ENCODE measurements around the gene WDR44. TPM values are rescaled to one million over a fixed set of nuclear protein-coding genes. Genes with fewer than 3 reads are reported as not detected.
"Not testable (repeated sequence)": the region's sequence is repeated elsewhere in the genome, so short reads cannot be mapped to it uniquely, and the experiment has no call there.

The WDR44 gene
- total RNA-seq (ENCODE audit: unreplicated experiment) = 14.6 TPM
- long read RNA-seq = 0 reads

GRCh38 chrX:118345464-118346257 lies at the start of gene WDR44:
Gene WDR44, plus strand, starts transcription at chrX:118346106. Its CDS starts 398 bp downstream, at chrX:118346504.
- no peak for TF ChIP-seq CTCF (IDR thresholded peaks at IDR 0.05; ENCODE audit: partially characterized antibody, unreplicated experiment)
- no peaks in the 10 kb centered on the region for H3K27me3 Mint-ChIP-seq (ENCODE audit: unreplicated experiment)
- no peaks in the 10 kb centered on the region for H3K36me3 Mint-ChIP-seq (ENCODE audit: unreplicated experiment)
- peak within 1 kb of the TSS; percentile 89 for H3K27ac Mint-ChIP-seq (ENCODE audit: unreplicated experiment)
- peak; percentile 89 for DNase-seq
- peaks cover 3% of the 10 kb centered on the region for H3K4me1 Mint-ChIP-seq (ENCODE audit: low read depth, unreplicated experiment)
- peaks cover 2% of the 10 kb centered on the region for H3K9me3 Mint-ChIP-seq (ENCODE audit: unreplicated experiment)
- H3K4me3 Mint-ChIP-seq (ENCODE audit: unreplicated experiment) = peak within 1 kb of the TSS; percentile 94

DNA sequence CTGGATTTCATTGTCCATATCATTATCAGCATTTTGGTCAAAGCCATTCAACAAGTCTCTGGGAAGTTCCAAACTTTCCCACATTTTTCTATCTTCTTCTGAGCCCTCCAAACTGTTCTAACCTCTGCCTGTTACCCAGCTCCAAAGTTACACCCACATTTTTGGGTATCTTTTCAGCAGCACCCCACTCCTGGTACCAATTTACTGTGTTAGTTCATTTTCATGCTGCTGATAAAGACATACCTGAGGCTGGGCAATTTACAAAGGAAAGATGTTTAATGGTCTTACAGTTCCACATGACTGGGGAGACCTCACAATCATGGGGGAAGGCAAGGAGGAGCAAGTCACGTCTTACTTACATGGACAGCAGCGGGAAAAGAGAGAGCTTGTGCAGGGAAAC lies 40.1 kb upstream of the WDR44 start:
- not testable (repeated sequence) for H3K4me3 Mint-ChIP-seq (ENCODE audit: unreplicated experiment); H3K27ac Mint-ChIP-seq (ENCODE audit: unreplicated experiment); H3K4me1 Mint-ChIP-seq (ENCODE audit: low read depth, unreplicated experiment); DNase-seq; H3K9me3 Mint-ChIP-seq (ENCODE audit: unreplicated experiment); H3K27me3 Mint-ChIP-seq (ENCODE audit: unreplicated experiment); H3K36me3 Mint-ChIP-seq (ENCODE audit: unreplicated experiment)

GRCh38 chrX:118315529-118315928 lies 30.4 kb upstream of the WDR44 start:
- Mint-ChIP-seq H3K9me3 (ENCODE audit: unreplicated experiment) (no peaks in the 10 kb centered on the region), H3K27me3 (ENCODE audit: unreplicated experiment) (peaks cover 1% of the 10 kb centered on the region), H3K4me3 (ENCODE audit: unreplicated experiment) (no peak overlapping the region), H3K4me1 (ENCODE audit: low read depth, unreplicated experiment) (no peaks in the 10 kb centered on the region), H3K36me3 (ENCODE audit: unreplicated experiment) (no peaks in the 10 kb centered on the region), H3K27ac (ENCODE audit: unreplicated experiment) (no peak overlapping the region)
- no peak for DNase-seq
- TF ChIP-seq CTCF (IDR thresholded peaks at IDR 0.05; ENCODE audit: partially characterized antibody, unreplicated experiment) = no peak

GRCh38 chrX:118324588-118324987 lies 21.3 kb upstream of the WDR44 start:
- DNase-seq = no peak
- no peak overlapping the region for H3K4me3 Mint-ChIP-seq (ENCODE audit: unreplicated experiment)
- no peaks in the 10 kb centered on the region for H3K9me3 Mint-ChIP-seq (ENCODE audit: unreplicated experiment)
- no peaks in the 10 kb centered on the region for H3K4me1 Mint-ChIP-seq (ENCODE audit: low read depth, unreplicated experiment)
- H3K27ac Mint-ChIP-seq (ENCODE audit: unreplicated experiment) = no peak overlapping the region
- no peak for TF ChIP-seq CTCF (IDR thresholded peaks at IDR 0.05; ENCODE audit: partially characterized antibody, unreplicated experiment)
- H3K36me3 Mint-ChIP-seq (ENCODE audit: unreplicated experiment) = no peaks in the 10 kb centered on the region
- H3K27me3 Mint-ChIP-seq (ENCODE audit: unreplicated experiment) = no peaks in the 10 kb centered on the region

GRCh38 chrX:118325453-118325852 lies 20.5 kb upstream of the WDR44 start:
- no peaks in the 10 kb centered on the region for H3K27me3 Mint-ChIP-seq (ENCODE audit: unreplicated experiment)
- H3K4me3 Mint-ChIP-seq (ENCODE audit: unreplicated experiment) = no peak overlapping the region
- H3K4me1 Mint-ChIP-seq (ENCODE audit: low read depth, unreplicated experiment) = no peaks in the 10 kb centered on the region
- no peaks in the 10 kb centered on the region for H3K36me3 Mint-ChIP-seq (ENCODE audit: unreplicated experiment)
- H3K27ac Mint-ChIP-seq (ENCODE audit: unreplicated experiment) = no peak overlapping the region
- no peak for TF ChIP-seq CTCF (IDR thresholded peaks at IDR 0.05; ENCODE audit: partially characterized antibody, unreplicated experiment)
- no peak for DNase-seq
- H3K9me3 Mint-ChIP-seq (ENCODE audit: unreplicated experiment) = no peaks in the 10 kb centered on the region

Data from glutamatergic neuron (in vitro differentiated cells).